OCI-LY7 (cell line): ENCODE data around the gene ERICH6.

Experiments used
- CTCF ChIP-seq: fragments of 200-600 bp; sonication (generic); conservative IDR thresholded peaks from 2 replicates; pipeline ENCODE4 v1.5.1; 2014; ENCODE audit warnings: mild to moderate bottlenecking, antibody characterized with exemption, low read length, moderate library complexity, mixed read lengths
- EZH2phosphoT487 ChIP-seq: fragments of 200-600 bp; sonication (generic); IDR thresholded peaks from 2 replicates; pipeline ENCODE4 v1.6.1; 2018; ENCODE audit warnings: low read depth, borderline replicate concordance, mild to moderate bottlenecking, mixed run types, antibody characterized with exemption, low read length, moderate library complexity, mixed read lengths

GRCh38 chr3:150680562-150680961 lies 23.2 kb downstream of the ERICH6 start:
- TF ChIP-seq CTCF (no peak), EZH2phosphoT487 (no peak)
